Measurements from ENCODE around the gene KLK15.
"Not testable (repeated sequence)": the region's sequence is repeated elsewhere in the genome, so short reads cannot be mapped to it uniquely, and the experiment has no call there.

The KLK15 gene

DNA sequence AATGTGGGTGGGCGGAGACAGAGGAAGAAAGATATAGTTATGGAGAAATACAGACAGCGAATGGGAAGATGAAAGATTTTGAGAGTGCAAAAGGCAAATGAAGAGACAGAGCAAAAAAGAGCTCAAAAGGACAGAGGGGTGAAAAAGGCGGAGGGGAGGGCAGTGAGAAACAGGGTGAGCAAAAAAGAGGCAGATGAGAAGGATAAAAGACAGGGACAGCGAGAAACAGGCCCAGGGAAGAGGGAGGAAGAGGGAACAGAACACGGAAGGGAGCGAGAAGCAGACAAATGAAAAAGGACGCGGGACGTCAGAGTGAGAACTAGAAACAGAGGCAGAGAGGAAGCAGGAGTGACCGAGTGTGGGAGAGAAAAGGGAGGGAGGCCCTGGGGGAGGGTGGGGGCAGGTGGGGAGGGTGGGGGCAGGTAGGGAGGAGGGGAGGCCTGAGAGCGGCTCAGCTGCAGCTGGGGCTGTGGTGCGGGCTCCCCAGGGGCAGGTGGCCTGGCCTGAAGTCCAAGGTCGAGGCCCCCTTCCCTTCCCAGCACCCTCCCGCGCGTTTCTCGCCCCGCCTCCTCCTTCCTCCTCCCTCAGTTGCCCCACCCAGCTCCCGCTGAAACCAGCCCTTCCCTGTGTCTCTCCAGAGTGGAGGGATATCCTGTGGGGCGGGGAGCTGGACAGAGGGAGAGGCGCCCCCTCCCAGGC is 12.7 kb downstream of the KLK15 start:
- no peak for DNase-seq (ENCODE audit: low spot score)

DNA sequence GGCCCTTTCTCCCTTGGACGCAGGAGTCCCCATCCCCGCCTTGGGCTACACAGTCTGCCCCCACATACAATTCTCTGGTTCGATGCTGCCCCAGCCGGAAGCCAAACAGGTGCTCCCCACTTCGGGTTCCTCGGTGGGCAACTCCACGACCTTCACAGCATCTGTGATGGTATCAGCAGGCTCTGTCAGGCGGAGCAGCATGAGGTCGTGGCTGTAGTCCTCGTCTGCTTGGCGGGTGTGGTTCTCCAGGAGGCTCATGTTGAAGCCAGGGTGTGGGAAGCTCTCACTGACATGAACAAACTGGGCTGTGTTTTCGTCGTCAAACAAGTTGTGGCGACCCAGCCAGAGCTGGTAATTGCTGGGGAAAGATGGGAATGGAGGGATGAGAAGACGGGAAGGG is 13.3 kb downstream of the KLK15 start:
- DNase-seq (ENCODE audit: low spot score): no peak

DNA sequence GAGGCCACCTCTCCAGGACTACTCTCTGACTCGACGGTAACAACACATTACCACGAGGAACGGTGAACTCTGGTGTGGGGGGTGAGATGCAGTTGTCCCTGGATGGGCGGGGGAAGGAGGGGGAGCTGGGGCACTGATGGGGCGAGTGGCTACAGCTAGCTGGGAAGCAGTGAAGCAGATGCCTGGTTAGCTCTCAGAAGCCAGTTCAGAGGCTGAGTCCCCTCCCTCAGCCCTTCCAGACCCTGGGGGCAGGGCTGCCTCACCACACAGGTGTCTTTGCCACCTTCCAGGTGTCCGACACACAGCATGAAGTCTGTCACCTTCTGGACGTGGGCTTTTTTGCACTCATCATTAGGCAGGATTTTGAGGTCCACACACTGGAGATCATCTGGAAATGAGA is 13.7 kb downstream of the KLK15 start:
- DNase-seq (ENCODE audit: low spot score): no peak

DNA sequence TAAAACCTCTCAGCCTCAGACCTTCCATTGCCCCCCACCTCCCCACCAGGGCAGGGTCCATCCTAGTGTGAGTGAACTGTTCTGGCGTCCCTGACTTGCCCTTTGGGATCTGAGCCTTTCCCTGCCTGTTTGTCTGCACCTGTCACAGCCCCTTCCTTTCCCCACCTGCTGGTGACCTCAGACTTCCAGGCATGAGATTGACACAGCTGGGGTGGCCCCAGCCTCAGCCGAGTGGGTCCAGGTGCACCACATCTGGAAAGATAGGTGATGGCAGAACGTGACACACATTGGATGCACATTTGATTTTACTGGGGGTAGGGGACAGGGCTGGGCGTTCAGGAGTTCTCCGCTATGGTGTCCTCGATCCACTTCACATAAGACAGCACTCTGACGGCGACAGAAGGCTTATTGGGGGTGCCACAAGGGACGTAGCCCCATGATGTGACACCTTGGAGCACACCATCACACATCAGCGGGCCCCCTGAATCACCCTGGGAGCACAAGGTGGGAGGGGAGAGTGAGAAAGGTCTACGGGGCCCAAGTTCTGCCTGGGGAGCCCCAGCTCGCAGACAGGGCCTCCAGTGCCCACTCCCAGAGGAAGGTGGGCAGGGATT is 14.4 kb downstream of the KLK15 start:
- DNase-seq (ENCODE audit: low spot score): no peak

DNA sequence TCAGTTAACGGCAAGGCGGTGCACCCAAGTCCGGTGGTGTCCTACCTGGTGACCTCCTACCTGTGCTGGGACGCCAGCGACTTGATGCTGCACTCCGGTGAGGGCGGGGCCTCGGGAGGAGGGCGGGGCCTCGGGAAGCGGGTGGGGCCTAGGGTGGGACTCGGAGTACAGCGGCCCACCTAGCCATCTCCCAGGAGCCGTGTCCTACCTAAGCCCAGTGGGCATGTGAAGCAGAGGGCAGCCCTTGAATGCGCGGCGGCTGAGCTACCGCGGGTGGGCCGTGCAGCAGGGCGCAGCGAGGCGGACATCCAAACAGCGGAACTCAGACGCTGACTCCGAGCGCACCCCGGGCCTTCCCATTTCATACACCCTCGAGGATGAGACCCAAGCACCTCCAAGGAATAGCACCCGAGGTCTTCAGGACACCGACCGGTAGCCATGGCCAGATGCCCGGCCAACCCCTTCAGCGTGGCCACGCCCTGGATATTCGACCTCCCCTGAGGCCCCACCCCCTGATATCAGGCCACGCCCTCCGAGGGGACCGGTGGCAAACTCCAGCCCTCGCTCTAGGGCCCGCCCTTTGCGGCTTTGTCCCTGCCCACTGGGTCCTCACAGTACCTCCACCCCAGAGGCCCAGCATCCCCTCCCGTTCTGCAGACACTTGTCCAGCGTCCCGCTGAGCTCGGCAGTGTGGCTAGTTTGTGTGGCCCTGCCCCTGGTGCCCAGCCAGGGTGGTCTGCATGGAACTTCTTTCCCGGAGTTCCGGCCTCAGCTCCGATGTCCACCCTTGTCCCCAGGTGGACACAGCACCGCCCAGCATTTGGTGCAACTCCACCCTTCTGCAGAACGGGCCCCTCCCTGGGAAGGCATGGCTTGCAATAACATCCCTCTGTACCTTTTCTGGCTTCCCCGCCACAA is 15.2 kb downstream of the KLK15 start:
- peak; percentile 41 for DNase-seq (ENCODE audit: low spot score)

DNA sequence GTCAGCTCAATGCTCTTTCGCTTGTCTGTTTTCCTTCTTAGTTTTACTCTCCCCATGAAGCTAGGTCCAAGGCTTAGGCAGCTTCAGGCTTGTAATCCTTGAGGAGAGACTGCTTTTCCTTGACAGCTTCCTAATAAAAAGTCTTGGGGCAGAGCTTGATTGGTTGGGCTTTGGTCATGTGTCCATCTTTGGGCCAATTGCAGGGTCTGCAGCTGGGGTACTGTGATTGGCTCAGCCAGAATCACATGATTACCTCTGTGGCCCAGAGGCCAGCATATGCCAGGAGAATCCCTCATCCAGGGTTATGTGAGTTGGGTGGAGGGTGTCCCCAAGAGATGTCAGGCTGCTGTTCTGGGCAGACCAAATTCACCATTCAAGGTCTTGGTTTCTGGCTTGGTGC is 17.9 kb downstream of the KLK15 start:
- no peak for DNase-seq (ENCODE audit: low spot score)

DNA sequence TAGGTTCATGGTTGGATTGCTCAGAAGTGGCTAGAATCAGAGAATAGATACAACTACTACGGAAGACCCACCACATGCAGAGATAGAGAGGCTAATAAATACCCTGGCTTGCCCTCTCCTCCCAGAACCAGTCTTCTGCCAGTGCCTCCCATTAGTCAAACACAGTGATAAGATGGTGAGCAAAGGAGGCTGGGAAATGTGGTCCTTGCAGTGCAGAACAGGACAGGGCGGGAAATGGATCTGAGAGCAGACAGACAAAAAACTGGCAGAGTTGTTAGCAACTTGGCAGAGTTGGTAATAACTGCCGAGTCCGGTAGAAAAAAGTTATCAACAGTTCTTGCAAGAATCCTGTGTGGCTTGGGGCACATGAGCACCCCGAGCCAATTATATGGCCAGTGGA is 18.5 kb downstream of the KLK15 start:
- no peak for DNase-seq (ENCODE audit: low spot score)

DNA sequence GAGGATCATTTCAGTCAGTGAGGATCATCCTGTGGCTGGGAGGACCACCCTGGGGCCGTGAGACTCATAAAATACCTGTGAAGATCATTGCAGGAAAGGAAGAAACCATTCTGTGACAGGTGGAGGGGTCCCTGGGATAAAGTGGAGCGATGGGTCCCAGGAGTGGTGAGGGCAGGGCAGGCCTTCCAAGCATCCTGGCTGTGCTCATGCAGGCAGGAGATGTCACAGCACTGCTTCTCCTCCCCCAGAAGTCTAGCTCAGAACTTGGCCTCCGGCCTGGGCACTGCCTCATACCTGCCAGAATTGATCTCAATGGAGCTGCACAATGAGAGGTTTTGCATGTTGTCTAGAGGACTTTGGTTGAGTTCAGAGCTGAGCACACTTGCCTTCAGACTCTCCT is 20.9 kb downstream of the KLK15 start:
- no peak for DNase-seq (ENCODE audit: low spot score)

DNA sequence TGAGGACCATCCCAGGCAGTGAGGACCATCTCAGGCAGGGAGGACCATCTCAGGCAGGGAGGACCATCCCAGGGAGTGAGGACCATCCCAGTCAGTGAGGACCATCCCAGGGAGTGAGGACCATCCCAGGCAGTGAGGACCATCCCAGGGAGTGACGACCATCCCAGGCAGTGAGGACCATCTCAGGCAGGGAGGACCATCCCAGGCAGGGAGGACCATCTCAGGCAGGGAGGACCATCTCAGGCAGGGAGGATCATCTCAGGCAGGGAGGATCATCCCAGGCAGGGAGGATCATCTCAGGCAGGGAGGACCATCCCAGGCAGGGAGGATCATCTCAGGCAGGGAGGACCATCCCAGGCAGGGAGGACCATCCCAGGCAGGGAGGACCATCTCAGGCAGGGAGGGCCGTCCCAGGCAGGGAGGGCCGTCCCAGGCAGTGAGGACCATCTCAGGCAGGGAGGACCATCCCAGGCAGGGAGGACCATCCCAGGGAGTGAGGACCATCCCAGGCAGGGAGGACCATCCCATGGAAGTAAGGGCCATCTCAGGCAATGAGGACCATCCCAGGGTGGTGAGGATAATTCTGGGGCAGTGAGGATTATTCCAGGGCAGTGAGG is 21.6 kb downstream of the KLK15 start:
- not testable (repeated sequence) for DNase-seq (ENCODE audit: low spot score)

DNA sequence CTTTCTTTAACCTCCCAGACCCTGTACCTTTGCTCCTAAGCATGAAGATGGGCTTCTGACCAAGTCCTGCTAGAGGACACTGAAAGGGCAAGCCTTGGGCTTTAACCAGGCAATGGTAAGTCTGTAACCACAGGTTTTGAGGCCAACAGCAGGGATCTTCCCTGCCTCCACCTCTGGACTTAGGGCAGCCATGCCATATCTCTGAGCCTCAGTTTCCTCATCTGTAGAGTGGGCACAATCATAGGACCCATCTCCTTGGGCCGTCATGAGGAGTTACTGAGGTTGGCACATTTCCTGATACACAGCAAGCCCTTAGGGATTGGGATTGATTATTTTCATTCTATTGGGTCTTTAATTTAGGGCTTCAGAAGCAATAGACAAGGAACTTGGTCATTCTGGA is 24.5 kb downstream of the KLK15 start:
- DNase-seq (ENCODE audit: low spot score): no peak

DNA sequence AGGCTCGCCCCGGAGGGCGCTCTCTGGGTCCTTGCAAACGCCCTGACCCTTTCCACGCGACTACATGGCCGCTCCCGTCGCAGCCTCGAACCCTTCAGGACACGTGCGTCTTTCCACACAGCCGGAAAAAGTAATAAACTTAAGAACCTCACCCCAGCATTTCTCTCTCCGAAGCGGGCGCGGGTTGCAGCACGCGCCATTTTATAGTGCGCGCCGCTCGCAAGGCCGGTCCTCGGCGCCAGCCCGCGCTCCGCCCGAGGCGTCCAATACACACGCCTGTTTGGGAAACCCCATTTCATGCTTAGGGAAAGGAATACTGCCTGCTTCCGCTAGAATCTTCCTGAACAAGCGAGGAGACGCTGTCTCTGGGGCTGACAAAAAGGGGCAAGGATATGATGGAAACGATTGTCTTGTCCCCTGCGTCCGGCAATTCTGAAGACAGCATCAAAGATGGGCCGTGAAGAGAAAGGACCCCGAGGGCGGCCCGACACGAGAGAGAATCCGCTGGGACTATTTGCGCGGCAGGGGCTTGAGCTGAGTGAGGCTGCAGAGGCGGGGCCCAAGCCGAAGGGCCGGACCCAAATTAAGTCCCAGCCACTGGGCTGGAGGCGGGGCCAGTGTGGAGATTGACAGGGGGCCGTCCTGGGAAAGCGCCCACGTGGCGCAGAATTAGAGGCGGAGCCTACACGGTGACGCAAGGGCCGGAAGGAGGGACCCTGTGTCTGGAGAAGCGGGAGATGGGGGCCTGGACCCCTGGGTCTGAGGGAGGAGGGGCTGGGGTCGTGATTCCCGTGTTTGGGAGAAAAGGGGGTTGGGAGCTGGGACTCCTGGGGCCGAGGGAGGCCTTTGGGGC is 28.7 kb downstream of the KLK15 start:
- DNase-seq (ENCODE audit: low spot score): peak; percentile 99

DNA sequence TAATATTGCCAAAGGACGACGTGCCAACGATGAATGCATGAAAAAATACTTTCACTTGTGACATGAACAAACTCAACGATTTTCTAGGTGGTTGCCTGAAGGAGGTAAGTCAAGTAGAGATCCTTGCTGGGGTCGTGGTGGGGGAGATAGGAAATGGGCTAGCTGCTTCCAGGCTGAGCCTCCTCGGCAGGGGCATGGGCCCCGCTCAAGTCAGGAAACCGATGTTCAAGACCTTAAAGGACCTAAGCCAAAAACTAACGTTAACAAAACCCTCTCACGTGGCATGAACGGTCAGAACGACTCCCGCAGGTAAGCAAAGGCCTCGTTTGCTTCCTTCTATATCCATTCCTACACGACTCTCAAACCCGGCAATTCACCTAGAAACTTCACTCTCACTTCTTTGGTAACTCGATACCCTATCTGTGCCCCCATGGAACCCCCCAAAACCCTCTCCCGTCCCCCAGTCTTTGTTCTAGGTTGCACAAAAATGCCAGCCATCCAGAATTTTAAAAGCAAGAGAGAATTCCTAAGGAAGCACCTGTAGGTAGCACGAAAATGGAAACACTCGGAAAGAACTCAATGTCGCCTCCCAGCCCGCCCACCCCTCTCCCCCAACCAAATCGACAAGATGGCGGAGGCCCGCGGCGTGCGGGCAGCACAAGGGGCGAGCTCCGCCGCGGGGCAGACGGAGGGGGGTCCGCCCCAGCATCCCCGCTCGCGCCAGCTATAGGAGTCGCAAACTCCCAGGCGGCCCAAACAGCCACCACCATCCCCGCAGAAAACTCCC is 29.5 kb downstream of the KLK15 start:
- no peak for DNase-seq (ENCODE audit: low spot score)

DNA sequence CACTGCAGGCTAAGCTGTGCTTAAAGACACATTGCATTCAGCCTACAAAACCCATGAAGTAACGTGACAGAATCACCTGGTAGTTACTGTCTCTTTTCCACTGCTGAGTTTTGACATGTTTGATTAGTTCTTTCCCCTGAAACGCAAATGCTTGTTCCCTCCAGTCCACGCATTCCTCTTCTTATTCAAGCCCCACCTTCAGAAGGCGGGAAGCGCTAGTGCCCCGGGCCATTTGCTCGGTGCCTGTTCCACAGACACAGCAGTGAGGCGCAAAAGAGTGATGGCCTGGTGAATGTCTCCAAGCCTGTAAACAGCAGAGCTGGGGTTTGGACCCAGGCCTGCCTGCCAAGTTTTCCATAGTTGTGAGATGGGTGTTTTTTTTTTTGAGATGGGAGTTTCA is 32.3 kb downstream of the KLK15 start:
- DNase-seq (ENCODE audit: low spot score): no peak

DNA sequence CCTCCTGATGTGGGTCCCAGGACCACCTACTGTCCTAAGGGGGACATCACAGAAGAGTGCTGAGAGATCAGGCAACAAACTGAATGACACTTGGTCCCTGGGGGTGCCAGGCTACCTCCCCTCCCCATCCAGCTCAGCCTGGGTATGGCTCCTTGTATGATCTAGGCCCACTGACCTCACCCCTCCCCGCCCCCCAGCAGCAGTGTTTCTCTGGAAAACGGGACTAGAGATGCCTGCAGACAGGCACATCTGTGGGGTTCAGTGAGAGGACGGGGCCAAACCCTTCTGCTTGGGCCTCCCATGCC is 33.9 kb downstream of the KLK15 start:
- no peak for DNase-seq (ENCODE audit: low spot score)

DNA sequence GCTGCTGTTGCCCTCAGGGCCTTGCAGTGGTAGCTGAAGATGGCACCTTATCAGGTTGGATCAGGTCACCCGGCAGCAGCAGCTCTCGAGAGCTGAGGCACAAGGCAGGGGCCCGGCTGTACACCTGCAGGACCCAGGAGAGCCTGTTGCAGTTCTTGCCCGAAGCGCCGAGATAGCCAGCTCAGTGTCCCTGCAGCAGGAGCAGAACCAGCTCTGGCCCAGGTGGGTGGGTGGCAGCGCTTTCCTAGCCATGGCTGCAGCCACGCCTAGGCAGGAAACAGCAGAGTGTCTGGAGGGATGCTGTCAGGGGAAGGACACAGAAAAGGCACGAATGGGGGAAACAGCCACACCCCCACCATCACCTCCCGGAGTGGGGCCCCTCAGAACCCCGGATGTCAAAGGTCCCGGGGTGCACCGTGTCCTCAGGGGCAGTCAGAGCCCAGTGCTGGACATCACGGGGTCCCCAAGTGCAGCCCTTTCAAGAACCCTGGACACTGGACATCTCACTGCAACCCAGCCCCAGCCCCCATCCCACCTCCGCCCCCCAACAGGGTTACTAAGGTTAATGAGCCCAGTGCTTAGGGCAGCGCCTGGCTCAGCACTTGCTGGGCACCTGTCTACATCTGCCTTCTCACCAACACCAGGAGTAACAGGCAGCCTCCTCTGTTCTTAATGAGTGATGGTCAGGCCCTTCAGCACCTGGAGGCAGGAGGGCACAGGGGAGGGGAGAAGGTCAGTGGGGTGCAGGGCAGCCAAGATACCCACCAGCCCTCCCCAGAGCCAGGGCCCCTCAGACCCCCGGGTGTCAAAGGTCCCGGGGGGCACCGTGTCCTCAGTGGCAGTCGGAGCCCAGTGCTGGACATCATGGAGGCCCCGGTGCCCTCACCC is 34.5 kb downstream of the KLK15 start:
- DNase-seq (ENCODE audit: low spot score): no peak

DNA sequence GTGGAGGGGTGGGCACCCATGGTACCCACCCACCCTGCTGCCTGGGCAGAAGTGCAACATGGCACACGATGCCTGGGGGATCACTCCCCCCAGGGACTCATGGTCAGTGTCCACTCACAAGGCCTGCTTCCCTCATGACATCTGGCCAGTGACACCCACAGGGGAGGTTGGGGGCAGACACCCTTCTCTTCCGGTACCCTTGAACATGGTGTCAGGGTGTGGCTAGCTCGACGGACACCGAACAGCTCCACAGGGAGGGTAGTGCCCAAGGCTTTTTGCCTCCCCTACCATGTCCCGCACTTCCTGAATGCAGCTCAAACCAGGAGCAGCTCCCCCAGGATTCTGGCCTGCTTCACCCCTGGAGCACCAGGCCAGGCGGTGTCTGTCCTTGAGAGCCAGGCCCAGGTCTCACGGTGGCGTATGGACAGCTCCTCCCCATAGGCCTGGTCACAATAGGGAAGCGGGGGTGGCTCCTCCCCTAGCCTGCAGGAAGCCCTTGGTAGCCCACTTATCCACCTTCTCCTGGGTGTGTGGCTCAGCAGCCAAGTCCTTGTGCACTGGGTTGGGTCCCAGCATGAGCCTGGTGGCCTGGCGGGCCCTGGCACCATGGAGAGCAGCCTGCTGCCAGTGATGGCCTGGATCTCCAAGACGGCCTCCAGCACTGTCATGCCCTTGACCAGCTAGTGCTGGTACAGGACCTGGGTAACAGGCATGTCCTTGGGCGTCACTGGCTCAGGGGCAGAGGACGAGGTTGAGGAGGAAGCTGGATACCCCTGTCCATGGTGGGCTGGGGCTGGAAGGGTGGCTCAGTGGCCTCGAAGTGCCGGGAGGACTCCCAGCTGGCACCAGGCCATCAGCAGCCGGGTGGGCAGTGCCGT is 35.4 kb downstream of the KLK15 start:
- no peak for DNase-seq (ENCODE audit: low spot score)

DNA sequence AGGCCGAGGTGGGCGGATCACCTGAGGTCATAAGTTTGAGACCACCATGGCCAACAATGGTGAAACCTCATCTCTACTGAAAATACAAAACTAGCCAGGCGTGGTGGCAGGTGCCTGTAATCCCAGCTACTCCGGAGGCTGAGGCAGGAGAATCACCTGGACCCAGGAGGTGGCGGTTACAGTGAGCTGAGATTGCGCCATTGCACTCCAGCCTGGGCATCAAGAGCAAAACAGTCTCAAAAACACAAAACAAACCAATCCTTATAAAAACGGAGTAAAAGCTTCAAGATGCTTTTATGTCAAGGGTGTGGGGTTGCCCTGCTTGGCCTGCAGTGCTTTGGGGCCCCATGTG is 36.0 kb downstream of the KLK15 start:
- DNase-seq (ENCODE audit: low spot score): no peak

DNA sequence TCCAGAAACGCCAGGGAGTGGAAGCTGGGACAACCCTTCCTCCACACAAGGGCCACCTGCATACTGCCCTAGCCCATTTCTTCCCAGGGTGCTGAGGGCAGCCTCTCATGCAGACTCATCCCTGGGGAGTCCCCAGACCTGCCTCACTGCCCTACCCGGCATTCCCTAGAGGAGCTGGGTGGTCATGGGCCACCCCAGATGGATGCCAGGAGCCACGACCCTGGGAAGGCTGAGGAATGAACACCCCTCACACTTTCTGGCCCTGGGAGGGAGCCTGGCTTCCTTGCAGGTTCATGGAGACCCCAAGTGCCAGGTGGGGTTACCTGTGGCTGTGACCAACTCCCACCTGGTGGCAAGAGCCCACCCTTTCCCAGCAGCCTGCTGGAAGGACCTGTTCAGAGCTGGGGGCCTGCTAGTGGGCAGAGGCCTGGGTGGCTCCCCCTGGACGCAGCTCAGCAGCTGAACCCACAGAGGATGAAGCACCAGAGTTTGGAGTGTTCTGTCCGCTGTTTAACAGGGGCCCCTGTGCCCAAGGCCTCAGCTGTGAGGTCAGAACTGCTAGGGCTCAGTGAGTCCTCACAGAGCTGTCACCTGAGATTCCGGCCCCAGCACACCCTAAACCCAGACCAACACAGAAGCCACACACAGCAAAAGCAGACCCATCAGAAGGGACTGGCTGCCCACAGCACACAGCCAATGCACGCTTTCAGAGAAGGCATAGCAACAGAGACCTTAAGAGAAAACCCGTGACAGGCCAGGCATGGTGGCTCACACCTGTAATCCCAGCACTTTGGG is 36.5 kb downstream of the KLK15 start:
- no peak for DNase-seq (ENCODE audit: low spot score)
